ENCODE data around the gene PIGC.

PIGC gene

DNA sequence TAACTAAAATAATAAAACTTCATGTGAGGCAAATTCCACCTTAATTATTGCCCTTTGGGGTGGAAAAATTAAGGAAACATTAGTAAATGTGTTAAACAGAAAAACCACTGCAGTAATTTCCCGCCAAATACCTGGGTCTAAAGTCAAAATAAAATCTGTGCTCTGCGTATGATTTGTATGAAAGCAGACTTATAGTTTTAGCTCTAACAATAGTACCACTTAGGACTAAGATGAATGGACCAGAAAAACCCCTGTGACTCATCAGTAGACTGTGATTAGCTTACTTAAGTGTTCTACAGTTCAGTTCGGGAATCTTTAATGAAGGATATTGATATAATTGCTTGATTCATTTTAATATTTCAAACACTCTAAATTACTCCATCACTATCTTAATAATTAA, 46.6 kb downstream of the PIGC start:
- DNase-seq = no peak

DNA sequence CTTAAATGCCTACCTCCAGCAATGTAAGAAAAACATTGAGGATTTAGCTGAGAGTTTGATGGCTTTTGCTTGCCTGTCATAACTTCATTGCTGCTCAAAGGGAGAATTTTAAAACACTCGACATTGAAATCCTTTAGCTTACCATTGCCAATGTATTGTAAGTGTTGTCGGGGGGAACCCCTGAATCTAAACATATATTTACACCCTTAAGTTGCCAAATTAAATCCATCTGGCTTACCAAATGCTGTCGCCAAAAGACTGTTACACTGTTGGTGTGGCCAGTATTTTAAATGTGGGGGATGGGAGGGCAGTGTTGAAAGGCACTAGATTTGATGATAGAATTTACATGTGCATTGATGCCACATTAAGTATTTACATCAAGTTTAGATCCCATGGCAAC, 48.3 kb downstream of the PIGC start:
- no peak for DNase-seq

DNA sequence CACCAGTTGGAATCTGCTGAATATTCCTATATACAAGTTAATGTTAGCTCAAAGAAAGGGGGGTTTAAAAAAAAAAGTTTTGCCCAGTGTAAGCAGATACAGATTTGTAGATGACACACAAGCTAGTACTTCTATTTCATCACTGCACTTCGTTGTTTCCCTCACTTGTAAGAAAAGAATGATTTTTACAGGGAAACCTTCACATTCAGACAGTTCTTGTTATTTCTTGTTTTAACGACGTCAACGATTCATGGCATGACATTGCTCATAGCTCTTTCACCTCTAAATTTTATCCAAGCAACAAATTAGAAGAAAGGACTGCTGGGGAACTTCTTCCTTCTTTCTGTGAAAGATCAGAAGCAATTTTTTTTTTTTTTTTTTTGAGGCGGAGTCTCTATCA, 49.1 kb downstream of the PIGC start:
- DNase-seq = no peak

DNA sequence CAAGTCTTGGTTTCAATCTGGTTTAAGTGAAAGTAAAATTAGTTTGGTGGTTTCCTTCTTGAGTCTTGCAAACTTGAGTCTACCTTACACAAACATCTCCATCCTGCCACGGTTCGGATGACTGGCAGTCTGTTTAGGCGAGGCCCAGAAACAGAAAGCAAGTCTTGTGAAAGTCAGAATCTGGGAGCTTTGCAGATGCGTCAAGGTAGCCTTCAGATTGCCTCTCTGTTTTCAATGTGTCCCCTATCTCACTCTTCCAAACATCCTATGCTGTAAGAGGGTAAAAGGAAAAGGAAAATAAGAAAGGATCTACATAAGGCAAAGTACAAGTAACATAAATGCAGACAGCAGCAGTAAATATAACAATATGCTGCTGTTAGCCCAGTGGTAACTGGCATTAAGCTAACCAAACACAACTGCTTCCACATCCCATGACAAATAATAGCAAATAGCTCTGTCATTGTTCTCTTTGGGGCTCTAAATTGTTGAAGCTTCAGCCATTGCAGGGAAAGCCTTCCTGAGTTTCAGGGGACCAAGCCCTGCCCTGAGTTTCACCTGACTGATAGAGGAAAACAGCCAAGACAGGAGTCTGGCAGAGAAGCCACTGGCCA, 49.6 kb downstream of the PIGC start:
- no peak for DNase-seq

DNA sequence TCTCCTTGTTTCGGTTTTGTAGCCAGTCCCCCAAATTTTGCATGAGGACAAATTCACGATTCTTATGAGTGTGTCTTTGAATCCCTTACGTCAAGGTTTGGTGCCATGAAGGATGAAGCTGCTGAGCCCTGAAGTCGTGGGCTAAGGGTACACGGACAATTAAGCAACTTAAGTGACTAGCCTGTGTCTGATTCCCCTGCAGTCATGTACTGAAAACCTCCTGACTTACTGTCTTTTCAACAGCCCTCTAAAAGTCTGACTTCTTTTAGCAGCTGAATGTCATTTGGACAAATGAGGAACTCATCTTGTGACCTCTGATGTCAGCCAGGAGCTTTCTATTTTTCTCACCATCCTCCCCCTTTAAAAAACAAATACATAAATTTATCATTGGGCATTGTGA, 50.5 kb downstream of the PIGC start:
- no peak for DNase-seq

DNA sequence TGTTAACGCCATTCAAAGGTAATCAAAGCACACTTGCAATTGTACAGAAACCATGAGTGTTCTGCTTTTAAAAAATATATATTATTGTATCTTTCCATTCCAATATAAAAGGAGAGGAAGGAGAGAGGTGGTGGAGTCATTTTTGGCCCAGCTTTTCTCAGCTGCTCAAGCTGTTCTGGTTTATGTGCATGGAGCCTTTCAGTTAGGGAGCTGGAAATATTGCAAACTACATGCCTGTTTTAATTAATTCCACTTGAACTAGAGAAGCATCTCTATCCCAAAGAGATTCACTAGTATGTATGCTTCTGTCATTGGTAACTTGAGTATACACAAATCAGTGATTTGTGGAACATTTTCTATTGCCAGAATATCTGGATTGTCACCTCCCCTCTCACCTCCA, 51.9 kb downstream of the PIGC start:
- DNase-seq = no peak
